Measurements from ENCODE around the gene SMAD9.
"Not testable (repeated sequence)": the region's sequence is repeated elsewhere in the genome, so short reads cannot be mapped to it uniquely, and the experiment has no call there.

SMAD9 gene

GRCh38 chr13:36910545-36910944, 9.5 kb downstream of the SMAD9 start:
- DNase-seq: no peak

- no peak for DNase-seq
Measured at GRCh38 chr13:36907821-36908220, 12.2 kb downstream of the SMAD9 start.

- no peak for DNase-seq
Measured at GRCh38 chr13:36907266-36907665, 12.8 kb downstream of the SMAD9 start.

- DNase-seq: no peak
Measured at GRCh38 chr13:36905944-36906343, 14.1 kb downstream of the SMAD9 start.

- DNase-seq: no peak
Measured at GRCh38 chr13:36903925-36904595, 16.0 kb downstream of the SMAD9 start.

GRCh38 chr13:36897054-36897616, 22.9 kb downstream of the SMAD9 start:
- no peak for DNase-seq

- peak; percentile 13 for DNase-seq
Measured at GRCh38 chr13:36891752-36892151, 28.3 kb downstream of the SMAD9 start.

GRCh38 chr13:36888645-36889044, 31.4 kb downstream of the SMAD9 start:
- no peak for DNase-seq

GRCh38 chr13:36887758-36888521, 32.1 kb downstream of the SMAD9 start:
- no peak for DNase-seq

GRCh38 chr13:36885901-36886300, 34.1 kb downstream of the SMAD9 start:
- no peak for DNase-seq

- DNase-seq: no peak
Measured at GRCh38 chr13:36884235-36884634, 35.8 kb downstream of the SMAD9 start.

GRCh38 chr13:36883824-36884223, 36.2 kb downstream of the SMAD9 start:
- no peak for DNase-seq

GRCh38 chr13:36883392-36883791, 36.6 kb downstream of the SMAD9 start:
- not testable (repeated sequence) for DNase-seq

GRCh38 chr13:36882829-36883390, 37.1 kb downstream of the SMAD9 start:
- DNase-seq: no peak

- DNase-seq: no peak
Measured at GRCh38 chr13:36880961-36881360, 39.1 kb downstream of the SMAD9 start.

GRCh38 chr13:36879218-36879938, 40.7 kb downstream of the SMAD9 start:
- DNase-seq: no peak

- no peak for DNase-seq
Measured at GRCh38 chr13:36875961-36876360, 44.1 kb downstream of the SMAD9 start.

- DNase-seq: no peak
Measured at GRCh38 chr13:36875431-36875830, 44.6 kb downstream of the SMAD9 start.

- no peak for DNase-seq
Measured at GRCh38 chr13:36872621-36873020, 47.4 kb downstream of the SMAD9 start.

- no peak for DNase-seq
Measured at GRCh38 chr13:36870050-36870692, 49.9 kb downstream of the SMAD9 start.

GRCh38 chr13:36866232-36866631, 53.8 kb downstream of the SMAD9 start:
- DNase-seq: no peak

- no peak for DNase-seq
Measured at GRCh38 chr13:36865265-36865664, 54.8 kb downstream of the SMAD9 start.

All from fibroblast of skin of back (primary cell).